IPS-NIHi11 (cell line): ENCODE measurements around the gene L2HGDH.
"Not testable (repeated sequence)": the region's sequence is repeated elsewhere in the genome, so short reads cannot be mapped to it uniquely, and the experiment has no call there.

Experiments
- DNase-seq: peaks from one replicate; pipeline ENCODE4 v3.0.0; 2012; ENCODE audit warnings: mixed read lengths, low spot score

L2HGDH gene

DNA sequence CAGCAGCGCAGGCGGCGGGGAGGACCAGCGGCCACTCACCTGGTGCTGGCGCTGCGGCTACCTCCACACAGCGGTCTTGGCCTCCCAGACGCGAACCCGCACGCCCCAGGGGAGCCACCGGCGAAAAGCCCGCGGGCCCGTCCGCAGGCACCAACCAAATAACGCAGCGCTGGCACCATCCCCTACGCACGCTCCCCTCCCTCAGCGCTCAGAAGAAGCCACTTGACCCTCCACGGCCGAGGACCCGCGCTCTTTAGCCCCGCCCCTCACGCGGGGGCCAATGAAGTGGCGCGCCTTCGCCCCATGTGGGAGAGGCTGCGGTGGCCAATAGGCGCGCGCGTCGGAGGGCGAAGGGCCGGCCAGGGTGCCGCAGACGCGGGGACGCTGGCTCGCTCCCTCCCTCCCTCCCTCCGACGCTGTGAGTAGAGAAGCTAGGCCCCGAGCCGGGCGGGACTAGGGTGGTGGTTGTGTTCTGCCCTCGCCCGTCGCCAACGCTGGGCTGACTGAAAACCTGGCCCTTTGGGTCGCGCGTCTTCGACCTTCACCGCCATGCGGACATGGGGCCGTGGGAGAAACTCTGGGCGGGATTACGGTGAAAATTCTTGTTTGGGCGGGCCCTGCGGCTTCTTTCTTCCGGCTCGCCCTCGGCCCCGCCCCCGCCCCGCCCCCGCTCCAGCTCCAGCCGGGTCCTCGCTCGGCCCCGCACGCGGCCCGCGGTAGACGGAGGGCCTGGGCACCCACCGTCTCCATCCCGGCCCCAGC, at the start of gene L2HGDH, which contains the start of gene DMAC2L:
TSS of gene L2HGDH (minus strand) at position 258 of the 762 bp plus-strand sequence. CDS start at position 179, 79 bp downstream.
TSS of gene DMAC2L (plus strand) at position 353 of the 762 bp plus-strand sequence. CDS start 9,164 bp downstream, outside the sequence.
- peak; percentile 98 for DNase-seq

DNA sequence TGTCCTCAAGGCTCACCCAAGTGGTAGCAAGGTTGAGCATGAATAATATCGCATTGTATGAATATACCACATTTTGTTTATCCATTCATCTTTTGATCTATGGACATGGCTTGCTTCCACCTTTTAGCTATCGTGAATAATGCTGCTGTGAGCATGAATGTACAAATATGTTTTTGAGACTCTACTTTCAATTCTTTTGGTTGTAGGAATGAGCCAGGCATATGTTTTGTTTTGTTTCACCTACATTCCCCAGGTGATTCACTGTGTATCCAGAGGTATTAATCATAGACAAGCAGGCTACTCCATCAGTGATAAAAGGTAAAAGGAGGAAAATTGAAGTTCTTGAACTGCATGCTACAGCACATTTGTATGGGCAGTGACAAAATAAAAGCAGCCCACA, 48.8 kb upstream of the L2HGDH start:
- no peak for DNase-seq

DNA sequence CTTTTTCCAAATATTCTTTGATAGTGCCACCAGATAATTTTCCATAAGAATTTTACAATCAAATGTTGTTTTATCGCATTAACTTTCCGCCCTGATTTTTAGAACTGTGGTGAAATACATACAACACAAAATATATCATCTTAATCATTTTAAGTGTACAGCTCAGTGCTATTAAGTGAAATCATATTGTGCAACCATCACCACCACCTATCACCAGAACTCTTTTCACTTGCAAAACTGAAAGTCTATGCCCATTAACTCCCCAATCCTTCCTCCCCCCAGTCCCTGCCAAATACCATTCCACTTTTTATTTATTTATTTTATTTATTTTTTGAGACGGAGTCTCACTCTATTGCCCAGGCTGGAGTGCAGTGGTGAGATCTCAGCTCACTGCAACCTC, 48.1 kb upstream of the L2HGDH start:
- DNase-seq: no peak

DNA sequence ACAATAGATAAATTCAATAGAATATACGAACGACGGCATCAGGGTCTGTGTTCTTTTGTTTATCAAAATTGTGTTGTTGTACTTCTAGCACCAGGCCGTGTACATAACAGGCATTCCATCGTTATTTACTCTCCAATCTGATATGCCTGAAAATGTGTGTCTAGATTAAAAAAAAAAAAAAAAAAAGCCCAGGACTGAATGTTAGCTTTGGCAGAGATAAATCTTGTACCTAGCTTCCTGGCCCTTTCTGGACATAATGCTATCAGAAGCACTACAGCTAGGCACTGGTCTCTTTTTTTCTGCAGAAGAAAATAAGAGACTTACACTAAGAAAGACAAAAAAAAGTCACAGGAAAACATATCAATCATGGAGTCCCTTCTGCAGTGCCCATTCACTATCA, 47.6 kb upstream of the L2HGDH start:
- no peak for DNase-seq

DNA sequence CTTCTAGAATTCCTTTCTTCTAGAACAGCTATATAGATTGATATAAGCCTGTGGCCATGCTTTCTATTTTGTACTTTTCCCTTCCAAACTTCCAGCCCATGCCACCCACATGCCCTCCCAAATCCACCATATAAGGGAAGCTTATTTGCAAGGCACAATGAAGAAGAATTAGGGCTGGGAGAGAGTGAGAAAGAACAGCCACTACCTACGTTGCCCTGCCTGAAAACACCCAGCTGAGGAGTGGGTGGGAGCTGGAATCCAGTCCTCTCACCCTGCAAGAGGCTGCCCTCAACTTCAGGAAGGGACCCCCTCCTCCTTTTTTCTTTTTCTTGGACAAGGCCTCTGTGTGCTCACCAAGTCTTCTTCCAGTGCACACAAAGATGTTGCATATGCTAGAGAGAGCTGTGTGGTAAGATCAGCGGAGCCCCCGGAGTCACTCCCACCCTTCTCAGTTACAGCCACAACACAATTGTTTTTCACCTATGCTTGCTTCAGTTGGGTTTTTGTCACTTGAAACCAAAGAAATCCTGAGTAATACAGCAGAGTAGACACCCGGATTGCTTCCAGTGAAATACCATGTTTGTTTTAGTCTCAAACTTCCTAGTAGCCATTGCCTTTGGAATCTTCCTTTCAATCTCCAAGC, 45.8 kb upstream of the L2HGDH start:
- no peak for DNase-seq

DNA sequence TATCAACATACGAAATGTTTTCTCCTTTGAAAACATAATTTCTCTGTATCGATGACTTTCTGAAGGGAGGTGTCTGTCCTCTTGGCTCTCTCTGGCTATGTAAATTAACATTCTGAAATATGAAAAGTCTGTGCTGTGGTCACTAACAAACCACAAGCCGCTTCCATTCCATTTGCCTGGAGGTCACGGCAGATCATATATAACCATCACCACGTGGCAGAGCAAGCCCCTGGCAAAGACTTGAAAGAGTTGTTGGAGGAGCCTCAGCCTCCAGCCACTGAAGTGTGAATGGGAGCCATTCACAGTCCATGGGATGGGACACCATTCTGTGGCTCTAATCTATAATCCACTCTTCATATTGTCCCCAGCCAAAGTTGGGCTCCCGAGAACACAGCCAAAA, 45.1 kb upstream of the L2HGDH start:
- DNase-seq: no peak

DNA sequence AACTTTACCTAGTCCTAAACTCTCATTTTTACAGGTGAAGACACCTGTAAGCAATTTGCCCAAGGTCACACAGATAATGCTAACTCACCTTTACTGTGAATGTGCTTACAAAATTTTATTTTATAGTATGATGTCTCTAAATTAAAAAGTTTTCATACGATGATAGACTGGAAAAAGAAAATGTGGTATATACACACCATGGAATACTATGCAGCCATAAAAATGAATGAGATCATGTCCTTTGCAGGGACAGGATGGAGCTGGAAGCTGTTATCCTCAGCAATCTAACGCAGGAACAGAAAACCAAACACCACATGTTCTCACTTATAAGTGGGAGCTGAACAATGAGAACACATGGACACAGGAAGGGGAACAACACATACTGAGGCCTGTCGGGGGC, 44.3 kb upstream of the L2HGDH start:
- DNase-seq: not testable (repeated sequence)

DNA sequence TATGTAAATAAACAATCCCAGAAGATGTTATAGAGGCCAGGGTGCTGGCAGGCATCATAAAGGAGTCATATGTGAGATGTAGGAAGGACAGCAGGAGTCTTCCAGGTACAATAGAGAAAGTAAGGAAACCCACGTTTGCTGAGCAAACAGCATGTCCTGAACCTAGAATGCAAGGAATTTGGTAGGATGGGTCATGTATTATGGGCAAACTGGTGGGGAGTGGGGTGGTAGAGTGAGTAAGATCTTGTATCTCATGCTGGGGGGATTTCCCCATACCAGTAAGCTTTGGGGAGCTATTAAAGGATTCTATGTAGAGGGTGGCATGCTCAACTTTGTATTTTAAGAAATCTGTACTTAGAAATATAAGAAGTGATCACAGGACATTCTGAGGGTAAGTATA, 43.7 kb upstream of the L2HGDH start:
- no peak for DNase-seq

DNA sequence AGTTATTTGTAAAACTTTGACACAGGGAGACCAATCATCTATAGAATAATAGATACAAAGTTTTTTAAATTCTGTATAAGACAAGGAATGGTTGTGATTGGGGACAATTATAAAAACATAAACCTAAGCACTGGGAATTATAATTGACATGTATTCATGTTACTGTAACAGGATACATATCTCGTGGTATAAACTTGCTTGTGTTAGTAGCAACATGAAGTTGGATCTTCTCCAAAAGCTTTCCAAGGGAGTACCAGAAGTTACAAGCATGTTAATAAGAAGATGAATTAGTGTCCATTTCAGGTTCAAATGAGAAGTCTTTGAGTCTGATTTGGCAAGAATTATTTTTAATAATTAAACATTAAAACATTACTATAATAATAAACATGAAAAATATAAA, 42.5 kb upstream of the L2HGDH start:
- DNase-seq: no peak

DNA sequence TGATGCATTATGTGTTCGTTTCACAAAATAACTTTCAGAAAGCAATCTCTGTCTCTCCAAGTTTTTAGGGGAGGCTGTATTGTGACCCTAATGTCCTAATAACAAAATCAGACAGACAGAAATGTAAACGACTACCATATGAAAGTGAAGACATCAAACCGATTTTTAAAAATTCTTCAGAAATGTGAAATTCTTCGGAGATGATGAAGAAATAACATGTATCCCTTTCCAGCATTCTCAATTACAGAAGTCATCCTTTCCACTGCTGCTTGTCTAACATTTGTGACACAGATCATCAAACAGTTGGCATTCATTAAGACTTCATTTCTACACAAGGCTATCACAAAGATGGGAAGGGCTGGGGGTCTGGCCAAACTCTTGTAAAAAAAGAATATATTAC, 41.1 kb upstream of the L2HGDH start:
- no peak for DNase-seq

DNA sequence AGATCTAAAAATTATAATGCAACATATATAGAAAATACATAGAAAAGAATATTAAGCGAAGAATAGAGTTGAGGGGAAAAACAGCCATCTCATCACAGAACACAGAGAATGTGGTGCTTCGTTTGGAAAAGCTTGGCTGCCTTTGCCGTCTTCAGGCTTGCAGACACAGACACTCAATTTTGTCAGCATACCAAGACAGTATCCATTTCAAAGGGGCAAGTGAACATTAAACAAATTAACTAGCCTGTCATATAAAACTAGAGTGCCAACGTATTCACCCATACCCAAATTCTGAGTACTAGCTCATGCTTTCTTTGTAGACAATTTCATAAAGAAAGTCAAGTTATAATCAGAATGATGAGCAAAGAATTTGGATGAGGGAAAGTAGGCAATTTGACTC, 40.6 kb upstream of the L2HGDH start:
- no peak for DNase-seq

DNA sequence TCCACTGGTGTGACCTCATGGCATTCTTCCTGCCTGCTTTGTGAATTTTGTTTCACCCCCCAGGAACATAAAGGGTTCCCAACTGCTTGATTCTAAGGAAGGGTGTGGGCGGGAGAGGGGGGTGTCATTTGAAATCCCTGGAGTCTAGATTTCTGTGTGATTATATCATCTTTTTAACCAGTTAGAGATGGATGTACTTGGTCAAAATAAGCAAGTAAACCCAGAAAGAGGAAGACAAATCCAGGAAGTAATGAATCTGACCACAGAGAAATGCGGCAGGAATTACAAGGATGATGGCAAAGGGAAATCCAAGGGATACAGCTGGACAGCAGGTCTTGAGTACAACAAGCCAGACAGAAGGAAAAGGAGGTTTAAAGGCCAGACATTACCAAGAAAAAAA, 38.9 kb upstream of the L2HGDH start:
- DNase-seq: no peak

DNA sequence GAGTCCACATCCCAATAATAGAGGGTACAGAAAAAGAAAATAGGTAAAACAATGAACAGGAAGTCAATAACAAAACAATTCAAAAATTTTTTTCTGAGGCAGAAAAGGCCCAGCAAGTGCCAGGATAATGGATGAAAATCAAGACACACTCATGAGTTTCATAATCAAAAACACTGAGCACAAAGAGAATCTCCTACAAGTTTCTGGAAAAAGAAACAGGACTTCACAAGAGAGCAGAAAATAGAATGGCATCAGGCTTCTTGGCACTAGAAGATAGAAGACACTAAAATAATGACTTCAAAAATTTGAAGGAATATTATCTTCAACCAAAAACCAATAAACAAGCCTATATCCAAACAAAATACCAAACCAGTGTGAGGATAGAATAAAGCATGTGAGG, 36.9 kb upstream of the L2HGDH start:
- no peak for DNase-seq

DNA sequence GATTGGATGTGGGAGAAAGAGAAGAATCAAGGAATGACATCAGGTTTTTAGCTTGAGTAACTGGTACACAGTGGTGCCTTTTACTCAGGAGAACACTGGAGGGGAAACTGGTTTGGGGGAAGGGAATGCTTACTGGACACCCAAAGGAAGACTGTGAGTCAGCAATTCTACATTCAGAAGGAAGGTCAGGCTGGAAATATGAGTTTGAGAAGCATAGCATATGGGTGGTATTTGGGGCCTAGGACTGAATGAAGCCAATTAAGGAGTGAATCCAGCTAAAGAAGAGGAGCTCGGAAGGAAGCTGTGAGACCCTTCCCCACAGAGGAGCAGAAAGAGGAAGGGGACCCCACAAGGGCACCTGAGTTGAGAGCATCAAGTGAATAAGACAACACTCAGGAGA, 35.5 kb upstream of the L2HGDH start:
- peak; percentile 23 for DNase-seq

DNA sequence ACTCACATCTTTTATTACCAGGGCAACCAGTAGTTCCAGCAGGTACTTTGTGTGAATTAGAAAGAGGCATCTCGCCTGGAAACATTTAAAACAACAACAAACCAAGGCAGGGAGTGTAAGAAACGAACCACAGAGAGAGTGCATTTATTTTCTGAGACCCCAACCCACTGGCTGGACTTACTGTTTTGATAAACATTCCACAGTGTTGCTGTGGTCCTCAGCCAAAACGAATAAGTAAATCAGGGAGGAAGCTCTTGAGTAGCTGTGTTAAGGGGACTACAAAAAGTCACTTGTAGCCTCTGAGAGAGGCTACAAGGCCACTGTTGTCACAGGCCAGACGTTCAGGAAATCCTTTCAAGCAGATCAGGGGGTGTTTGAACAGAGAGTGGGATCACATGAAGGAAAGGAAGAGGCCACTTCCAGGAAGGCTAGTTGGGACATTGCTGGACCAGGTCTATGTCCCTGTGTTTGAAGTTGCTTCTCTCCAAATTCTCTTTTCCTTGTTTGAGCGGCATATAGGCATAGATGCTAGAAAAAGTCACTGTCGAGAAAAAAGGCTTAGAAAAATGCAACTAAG, 33.9 kb upstream of the L2HGDH start:
- no peak for DNase-seq

DNA sequence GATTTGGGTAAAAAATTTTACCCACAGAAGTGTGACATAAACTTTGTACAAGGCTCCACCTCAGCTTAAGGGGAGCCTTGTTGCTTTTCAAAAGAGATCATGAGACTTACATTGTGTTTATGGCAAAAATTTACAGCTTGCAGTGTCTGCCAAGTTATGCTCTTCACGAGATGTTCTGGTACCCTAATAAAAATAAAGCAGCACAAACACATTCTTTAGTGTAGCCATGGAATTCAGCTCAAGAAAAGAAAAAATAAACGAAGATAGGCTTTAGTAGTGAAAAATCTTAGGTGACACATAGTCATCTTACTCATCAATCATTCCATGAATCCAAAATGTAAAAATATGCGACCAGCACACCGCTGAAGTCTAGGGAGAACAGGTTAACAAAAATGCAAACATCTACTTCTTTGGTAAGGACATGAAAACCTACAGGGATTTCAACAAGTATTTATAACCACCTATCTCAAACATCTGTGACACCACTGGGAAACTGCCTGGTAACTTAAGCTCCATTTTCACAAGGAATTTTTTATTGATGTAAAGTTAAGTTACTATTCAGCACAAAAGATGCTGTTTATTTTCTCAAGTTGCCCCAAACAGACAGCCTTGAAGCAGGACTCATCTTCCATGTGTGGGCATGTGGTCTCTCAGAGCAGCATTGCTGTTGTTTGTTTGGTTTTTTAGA, 33.0 kb upstream of the L2HGDH start:
- DNase-seq: no peak

DNA sequence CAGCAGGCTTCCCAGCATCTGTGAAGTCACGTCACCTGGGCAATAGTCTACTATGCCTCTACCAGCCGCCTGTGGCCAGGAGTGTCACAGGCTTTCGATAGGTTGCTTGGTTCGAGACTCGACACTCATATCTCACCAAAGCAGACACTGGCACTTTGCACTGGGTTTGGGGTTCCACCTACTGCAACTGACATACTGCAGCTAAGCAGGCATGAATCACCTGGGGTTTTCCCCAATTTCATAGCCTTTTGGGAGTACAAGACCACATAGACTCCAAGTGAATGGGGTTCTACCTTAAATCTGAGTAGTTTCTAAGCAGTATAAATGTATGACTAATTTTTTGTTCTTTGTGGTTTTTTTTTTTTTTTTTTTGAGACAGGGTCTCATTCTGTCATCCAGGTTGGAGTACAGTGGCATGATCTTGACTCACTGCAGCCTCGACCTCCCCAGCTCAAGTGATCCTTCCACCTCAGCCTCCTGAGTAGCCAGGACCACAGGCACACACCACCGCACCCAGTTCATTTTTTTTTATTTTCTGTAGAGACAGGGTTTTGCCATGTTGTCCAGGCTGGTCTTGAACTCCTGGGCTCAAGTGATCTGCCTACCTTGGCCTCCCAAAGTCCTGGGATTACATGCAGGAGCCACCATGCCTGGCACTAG, 32.2 kb upstream of the L2HGDH start:
- no peak for DNase-seq

DNA sequence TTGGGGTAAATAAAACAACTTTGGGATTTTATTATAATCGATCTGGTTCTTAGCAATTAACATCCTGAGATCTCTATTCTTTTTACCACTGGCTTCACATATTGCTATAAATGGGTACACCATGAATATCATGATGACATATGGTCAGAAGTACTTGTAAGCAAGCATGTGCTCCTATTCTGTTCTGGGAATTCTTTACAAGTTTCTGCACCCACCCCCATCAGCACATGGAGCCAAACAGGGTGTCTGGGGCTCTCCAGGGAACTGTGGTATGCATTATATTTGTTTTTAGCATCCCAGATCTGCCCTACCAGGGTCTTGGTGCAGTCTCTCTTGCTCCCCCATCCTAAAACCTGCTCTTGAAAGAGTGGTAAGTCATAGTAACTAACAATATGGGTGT, 31.4 kb upstream of the L2HGDH start:
- no peak for DNase-seq

DNA sequence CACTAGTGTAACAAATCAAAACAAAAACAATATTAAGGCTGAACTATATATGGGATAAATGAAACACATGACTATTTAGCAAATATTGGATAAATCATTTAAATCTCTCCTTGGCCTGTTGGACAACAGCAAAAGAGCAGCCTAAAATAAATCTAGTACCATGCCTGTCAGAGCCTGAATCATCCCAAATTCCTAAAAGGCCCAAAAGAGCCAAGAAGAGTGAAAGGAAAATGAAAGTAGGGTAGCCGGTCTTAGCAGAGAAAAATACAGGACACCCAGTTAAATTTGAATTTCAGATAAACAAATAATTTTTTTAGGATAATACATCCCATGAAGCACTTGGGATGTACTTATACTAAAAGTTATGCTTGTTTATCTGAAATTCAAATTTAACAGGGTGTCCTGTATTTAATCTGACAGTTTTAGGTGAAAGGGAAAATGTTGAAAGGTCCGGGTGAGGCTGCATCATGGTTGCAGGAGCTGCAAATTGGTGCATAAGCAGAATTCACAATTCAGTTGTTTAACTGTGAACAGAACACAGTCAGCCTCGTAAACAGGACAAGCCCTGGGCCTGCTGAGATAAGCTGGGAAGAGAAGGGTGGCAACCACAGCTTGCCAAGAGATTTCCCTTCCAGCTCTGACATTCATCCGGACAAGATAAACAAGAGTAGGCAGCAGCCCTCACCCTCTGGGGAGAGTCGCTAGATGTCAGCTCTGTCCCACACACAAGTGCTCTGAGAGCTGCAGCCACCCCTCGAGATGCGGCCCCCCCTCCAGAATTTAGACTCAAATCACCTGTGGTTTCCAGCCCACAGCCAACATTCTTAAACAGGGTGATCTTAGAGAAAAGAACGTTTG, 30.4 kb upstream of the L2HGDH start:
- peak; percentile 59 for DNase-seq

DNA sequence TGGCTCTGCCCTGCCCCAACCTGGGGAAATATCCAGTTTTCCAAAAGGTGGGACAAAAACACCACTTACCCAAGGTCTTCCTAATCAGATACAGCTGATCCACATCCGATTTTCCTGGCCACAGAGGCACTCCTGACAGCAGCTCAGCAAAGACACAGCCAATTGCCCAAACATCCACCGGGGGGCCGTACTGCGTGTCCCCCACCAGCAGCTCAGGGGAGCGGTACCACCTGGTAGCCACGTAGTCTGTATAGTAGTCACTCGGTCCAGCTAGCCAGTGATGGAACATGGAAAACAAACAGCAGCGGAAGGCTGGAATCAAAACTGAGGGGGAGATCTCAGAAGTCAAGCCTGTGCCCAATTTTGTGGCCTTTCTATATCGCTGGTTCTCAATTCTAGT, 28.9 kb upstream of the L2HGDH start:
- DNase-seq: peak; percentile 43

DNA sequence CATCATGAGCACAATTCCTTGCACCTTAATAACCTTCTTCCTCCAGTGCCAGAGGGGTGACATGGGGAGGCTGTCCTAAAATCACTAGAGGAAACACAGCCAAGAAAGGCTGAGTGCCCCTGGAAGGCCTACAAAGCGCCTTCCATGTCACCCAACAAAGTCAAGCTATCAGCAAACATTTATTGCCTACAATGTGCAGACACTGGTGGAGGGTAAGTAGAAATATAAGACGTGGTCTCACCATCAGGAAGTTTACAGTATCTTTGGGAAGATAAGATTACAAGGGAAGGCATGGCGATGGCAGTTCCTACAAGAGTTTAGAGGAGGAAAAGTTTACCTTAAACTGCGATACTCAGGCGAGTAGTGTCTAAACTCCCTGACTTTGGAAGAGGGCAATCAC, 28.0 kb upstream of the L2HGDH start:
- no peak for DNase-seq
